PFSK-1 (cell line): ENCODE results near the gene UFL1.

Experiments used
- POLR2AphosphoS5 ChIP-seq: IDR thresholded peaks from 2 replicates; pipeline ENCODE4 v1.6.1; 2012; ENCODE audit warnings: low read depth, mild to moderate bottlenecking, control low read depth, low read length, moderate library complexity
- SIN3A ChIP-seq: IDR thresholded peaks from 2 replicates; pipeline ENCODE4 v1.6.1; 2012; ENCODE audit warnings: mild to moderate bottlenecking, low read length, moderate library complexity, borderline replicate concordance; ENCODE audit not compliant: insufficient read depth
- TAF1 ChIP-seq: IDR thresholded peaks from 2 replicates; pipeline ENCODE4 v1.6.1; 2012; ENCODE audit warnings: low read length, control low read depth, borderline replicate concordance; ENCODE audit not compliant: insufficient read depth
- TF ChIP-seq, protein P1 (sequence below), 2 experiments: IDR thresholded peaks; 2 replicates each; pipeline versions ENCODE4 v1.6.1 to v1.8.0; 2011 to 2012; ENCODE audit warnings: low read depth in 2 of 2, low read length in 2 of 2, control low read depth in 1 of 2, inconsistent platforms in 1 of 2, mild to moderate bottlenecking in 1 of 2, moderate library complexity in 1 of 2; ENCODE audit not compliant: insufficient read depth in 1 of 2

DNA sequence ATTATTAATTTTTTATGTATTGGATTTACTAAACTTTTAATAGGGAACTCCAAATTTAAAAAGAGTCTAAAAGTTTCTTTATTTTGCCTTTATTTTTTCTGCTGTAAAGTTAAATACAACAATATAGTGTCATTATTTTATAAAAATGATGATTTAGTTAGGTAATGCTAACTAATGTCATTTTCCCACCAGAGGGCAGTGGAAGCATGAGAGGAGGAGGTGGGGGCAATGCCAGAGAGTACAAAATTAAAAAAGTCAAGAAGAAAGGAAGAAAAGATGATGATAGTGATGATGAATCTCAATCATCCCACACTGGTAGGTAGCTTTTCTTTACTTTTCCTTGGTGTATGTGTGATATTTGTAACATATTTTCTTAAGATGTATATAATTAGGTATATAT lies 21.1 kb downstream of the UFL1 start:
- TF ChIP-seq TAF1 (no peak), SIN3A (no peak), POLR2AphosphoS5 (no peak)
- TF ChIP-seq, protein P1, sequence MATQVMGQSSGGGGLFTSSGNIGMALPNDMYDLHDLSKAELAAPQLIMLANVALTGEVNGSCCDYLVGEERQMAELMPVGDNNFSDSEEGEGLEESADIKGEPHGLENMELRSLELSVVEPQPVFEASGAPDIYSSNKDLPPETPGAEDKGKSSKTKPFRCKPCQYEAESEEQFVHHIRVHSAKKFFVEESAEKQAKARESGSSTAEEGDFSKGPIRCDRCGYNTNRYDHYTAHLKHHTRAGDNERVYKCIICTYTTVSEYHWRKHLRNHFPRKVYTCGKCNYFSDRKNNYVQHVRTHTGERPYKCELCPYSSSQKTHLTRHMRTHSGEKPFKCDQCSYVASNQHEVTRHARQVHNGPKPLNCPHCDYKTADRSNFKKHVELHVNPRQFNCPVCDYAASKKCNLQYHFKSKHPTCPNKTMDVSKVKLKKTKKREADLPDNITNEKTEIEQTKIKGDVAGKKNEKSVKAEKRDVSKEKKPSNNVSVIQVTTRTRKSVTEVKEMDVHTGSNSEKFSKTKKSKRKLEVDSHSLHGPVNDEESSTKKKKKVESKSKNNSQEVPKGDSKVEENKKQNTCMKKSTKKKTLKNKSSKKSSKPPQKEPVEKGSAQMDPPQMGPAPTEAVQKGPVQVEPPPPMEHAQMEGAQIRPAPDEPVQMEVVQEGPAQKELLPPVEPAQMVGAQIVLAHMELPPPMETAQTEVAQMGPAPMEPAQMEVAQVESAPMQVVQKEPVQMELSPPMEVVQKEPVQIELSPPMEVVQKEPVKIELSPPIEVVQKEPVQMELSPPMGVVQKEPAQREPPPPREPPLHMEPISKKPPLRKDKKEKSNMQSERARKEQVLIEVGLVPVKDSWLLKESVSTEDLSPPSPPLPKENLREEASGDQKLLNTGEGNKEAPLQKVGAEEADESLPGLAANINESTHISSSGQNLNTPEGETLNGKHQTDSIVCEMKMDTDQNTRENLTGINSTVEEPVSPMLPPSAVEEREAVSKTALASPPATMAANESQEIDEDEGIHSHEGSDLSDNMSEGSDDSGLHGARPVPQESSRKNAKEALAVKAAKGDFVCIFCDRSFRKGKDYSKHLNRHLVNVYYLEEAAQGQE (IDR thresholded peaks at IDR 0.05; ENCODE audit: insufficient read depth in 1 of 2, low read depth in 2 of 2, low read length in 2 of 2): no peak
